ENCODE results near the gene FGFR1OP2.
"Not testable (repeated sequence)": the region's sequence is repeated elsewhere in the genome, so short reads cannot be mapped to it uniquely, and the experiment has no call there.

The FGFR1OP2 gene

DNA sequence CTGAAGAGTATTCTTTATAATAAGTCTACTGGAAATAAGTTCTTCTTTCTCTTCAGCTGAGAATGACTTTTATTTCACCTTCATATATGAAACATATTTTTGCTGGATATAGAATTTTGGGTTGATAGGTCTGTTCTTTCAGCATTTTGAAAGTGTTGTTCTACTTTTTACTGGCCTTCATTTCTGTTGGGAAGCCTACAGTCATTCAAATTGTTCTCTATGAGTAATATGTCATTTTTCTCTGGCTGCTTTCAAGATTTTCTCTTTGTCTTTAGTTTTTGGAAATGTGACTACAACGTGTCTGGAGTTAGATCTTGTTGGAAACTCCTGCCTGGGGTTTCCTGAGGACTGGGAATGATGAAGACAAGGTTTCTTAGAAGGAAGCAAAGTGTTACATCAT, 10.0 kb downstream of the FGFR1OP2 start:
- DNase-seq: no peak

- DNase-seq: no peak
Measured at GRCh38 chr12:26953447-26953846, 15.2 kb downstream of the FGFR1OP2 start.

GRCh38 chr12:26954027-26954426, 15.8 kb downstream of the FGFR1OP2 start:
- no peak for DNase-seq

DNA sequence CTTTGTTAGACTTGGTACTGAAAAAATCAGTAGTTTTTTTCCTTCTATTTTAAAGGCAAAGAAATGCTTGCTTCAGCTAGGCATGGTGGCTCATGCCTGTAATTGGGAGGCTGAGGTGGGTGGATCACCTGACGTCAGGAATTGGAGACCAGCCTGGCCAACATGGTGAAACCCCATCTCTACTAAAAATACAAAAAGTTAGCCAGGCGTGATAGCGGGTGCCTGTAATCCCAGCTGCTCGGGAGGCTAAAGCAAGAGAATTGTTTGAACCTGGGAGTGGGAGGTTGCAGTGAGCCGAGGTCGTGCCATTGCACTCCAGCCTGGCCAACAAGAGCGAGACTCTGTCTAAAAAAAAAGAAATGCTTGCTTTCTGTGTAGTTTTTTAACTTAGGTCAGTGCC, 23.1 kb downstream of the FGFR1OP2 start:
- not testable (repeated sequence) for DNase-seq

GRCh38 chr12:26961803-26962202, 23.5 kb downstream of the FGFR1OP2 start:
- DNase-seq: no peak

- no peak for DNase-seq
Measured at GRCh38 chr12:26963413-26963812, 25.1 kb downstream of the FGFR1OP2 start.

GRCh38 chr12:26966842-26967241, 28.6 kb downstream of the FGFR1OP2 start:
- no peak for DNase-seq

DNA sequence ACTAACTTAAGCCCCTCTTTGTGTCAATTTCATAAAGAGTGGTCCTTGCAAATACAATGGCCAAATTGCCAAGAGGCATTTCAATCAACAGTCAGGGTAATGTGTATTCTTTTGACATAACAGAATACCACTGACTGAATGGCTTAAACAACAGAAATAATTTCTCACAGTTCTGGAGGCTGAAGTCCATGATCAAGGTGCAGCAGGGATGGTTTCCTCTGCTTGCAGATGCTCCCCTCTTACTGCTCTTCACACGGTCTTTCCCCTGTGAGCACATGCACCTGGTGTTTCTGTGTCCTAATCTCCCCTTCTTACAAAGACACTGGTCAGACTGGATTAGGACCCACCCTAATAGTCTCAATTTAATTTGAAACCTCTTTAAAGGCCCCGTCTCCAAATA, 31.9 kb downstream of the FGFR1OP2 start:
- no peak for DNase-seq

GRCh38 chr12:26971963-26972362, 33.7 kb downstream of the FGFR1OP2 start:
- no peak for DNase-seq

DNA sequence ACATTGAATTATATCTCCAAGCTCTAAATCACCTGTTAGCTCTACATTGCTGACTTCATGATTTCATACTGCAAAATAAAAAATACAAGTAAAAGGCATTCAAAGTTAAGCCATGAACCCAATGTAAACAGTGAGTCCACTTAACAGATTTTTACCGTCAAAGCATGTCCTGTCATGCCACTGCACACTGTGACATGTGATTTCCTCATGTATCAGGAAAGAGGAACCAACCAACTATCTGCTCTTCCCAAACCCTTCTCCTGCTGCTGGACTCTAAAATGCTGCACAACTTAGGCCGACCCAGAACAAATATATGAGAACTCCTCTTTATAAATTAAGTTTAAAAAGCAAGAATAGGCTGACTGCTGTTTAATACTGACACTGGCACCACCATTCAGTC, 38.4 kb downstream of the FGFR1OP2 start:
- DNase-seq: no peak

- no peak for DNase-seq
Measured at GRCh38 chr12:26978801-26979200, 40.5 kb downstream of the FGFR1OP2 start.

DNA sequence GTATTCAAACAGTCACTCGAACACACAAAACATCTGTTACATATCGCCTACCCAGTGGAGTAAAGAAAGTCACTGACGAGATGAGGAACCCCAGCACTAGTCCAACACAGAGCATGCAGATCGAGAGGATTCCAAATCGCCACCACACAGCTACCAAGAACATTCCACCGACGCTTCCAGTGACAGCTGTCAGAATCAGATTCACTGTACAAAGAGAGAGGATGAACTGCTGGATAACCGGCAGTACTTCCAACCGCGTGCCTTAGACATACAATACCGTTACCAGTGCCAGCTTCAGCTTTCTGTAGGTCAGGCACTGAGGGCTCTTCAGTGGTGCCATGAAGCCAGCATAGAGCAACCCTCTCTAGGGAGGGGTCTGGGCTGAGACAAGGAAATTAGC, 41.5 kb downstream of the FGFR1OP2 start:
- peak; percentile 96 for DNase-seq

DNA sequence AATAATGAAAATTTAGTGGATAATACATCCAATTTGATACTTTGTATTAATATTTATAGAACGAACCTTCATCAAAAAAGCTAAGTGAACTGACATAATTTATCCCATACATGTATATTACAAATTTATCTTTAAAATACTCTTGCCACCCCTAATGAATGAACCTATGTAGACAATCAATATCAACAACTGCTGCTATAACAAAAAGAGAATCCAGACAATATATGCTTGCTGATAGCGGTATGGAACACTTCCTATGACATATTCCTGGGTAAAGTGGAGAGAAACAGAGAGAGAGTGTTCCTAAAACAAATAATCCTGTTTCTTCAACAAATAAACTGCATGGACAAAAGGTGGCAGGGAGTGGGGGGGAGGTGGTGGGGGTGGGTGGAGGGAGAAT, 44.6 kb downstream of the FGFR1OP2 start:
- DNase-seq: no peak

GRCh38 chr12:26987634-26988424, 49.6 kb downstream of the FGFR1OP2 start:
- DNase-seq: no peak

- DNase-seq: no peak
Measured at GRCh38 chr12:26988703-26989102, 50.4 kb downstream of the FGFR1OP2 start.

- DNase-seq: no peak
Measured at GRCh38 chr12:26989873-26990272, 51.6 kb downstream of the FGFR1OP2 start.

DNA sequence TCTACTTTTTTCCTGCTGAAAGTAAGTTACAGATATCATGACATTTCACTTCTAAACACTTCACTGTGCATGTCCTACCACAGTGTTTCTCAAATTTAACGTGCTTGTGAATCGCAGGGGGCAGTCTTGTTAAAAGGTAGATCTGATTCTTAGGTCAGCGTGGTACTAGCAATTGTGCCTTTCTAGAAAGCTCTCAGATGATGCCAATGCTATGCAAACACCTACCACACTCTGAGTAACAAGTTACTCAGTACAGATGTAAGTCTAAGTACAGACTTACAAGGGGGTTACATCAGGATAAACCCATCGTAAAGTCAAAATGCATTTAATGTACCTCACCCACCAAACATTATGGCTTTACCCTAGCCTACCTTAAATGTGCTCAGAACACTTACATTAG, 53.6 kb downstream of the FGFR1OP2 start:
- no peak for DNase-seq

- no peak for DNase-seq
Measured at GRCh38 chr12:26994109-26994508, 55.8 kb downstream of the FGFR1OP2 start.

GRCh38 chr12:26995706-26996105, 57.4 kb downstream of the FGFR1OP2 start:
- no peak for DNase-seq

GRCh38 chr12:26997003-26997402, 58.7 kb downstream of the FGFR1OP2 start:
- no peak for DNase-seq

DNA sequence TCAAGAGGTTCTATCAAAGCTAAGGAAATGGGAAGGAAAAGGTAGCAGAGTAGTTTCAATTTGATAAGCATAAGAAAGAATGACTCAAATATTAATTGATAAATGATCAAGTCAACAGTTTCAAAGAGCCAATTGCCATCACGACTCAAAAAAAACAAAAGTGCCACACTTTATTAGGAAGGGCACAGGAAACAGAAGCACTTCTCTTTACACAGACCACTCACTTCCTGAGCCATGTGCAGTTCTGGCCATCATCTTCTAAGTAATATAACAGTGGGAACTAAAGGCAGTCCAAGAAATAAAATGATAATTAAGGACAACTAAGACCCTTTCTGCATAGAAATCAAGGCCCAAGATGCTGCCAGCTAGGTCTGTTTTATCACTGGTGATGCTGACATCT, 62.7 kb downstream of the FGFR1OP2 start:
- DNase-seq: no peak

GRCh38 chr12:27001663-27002062, 63.4 kb downstream of the FGFR1OP2 start:
- DNase-seq: no peak

DNA sequence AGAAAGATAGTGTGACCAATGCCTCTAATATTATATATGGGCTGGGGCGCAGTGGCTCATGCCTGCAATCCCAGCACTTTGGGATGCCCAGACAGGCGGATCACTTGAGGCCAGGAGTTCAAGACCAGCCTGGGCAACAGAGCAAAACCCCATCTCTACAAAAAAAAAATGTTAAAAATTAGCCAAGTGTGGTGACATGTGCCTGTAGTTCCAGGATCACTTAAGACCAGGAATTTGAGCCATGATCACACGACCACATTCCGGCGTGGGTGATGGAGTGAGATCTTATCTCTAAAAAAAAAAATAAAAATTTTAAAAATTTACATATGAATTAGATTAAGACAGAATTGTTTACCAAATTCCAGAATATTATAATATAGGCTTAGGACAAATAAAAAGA, 63.9 kb downstream of the FGFR1OP2 start:
- DNase-seq: no peak

- peak; percentile 97 for DNase-seq
Measured at GRCh38 chr12:27003421-27004381, 65.4 kb downstream of the FGFR1OP2 start.

Data from NCI-H524 treated with DMSO at 0.1 percent for 48 hours (cell line).